IMR-90 (cell line): ENCODE results near the gene EIF5A. TPM values are rescaled to one million over a fixed set of nuclear protein-coding genes. Genes with fewer than 3 reads are reported as not detected.

Source experiments
- ATAC-seq: fragments of 200-7000 bp; cut with Tn5 transposase; 2 replicates; pipeline ENCODE4 v1.9.1; 2020; ENCODE audit warnings: low read depth, mild to moderate bottlenecking, moderate library complexity
- BruUV-seq: library from RNA; stranded (reverse); fragments of 400-500 nt; replicated peaks from 2 replicates; lab custom pipeline; 2021; lab: Mats Ljungman, UMichigan
- CTCF ChIA-PET: fragments of 300-600 bp; formaldehyde crosslinking; extraction: SDS; loops from one replicate; lab custom pipeline; 2021; ENCODE audit warnings: antibody characterized with exemption; lab: Yijun Ruan, JAX
- POLR2A ChIA-PET: fragments of 300-600 bp; sonication (Branson Sonifier 250); formaldehyde crosslinking; loops from one replicate; lab custom pipeline; 2022; ENCODE audit warnings: antibody characterized with exemption; ENCODE audit not compliant: unreplicated experiment; lab: Charles Lee
- DNase-seq: peaks from one replicate; pipeline ENCODE4 v3.0.0; 2013
- H2AFZ ChIP-seq: replicated peaks from 2 replicates; pipeline ENCODE3; 2013; ENCODE audit warnings: low read length, mild to moderate bottlenecking; ENCODE audit not compliant: poor library complexity
- H2AK5ac ChIP-seq: 2 replicates; pipeline ENCODE4 v1.6.1; 2013; ENCODE audit warnings: low read depth, low read length, inconsistent platforms
- H2AK9ac ChIP-seq: replicated peaks from 2 replicates; pipeline ENCODE3; 2013; ENCODE audit warnings: mild to moderate bottlenecking, low read depth, low read length, moderate library complexity; ENCODE audit not compliant: poor library complexity
- H2BK120ac ChIP-seq: 2 replicates; pipeline ENCODE4 v1.6.1; 2013; ENCODE audit warnings: low read depth, low read length, inconsistent platforms
- H2BK15ac ChIP-seq: 3 replicates; pipeline ENCODE4 v1.6.1; 2013; ENCODE audit warnings: low read depth, low read length, inconsistent platforms
- H2BK20ac ChIP-seq: 2 replicates; pipeline ENCODE4 v1.6.1; 2013; ENCODE audit warnings: low read depth, mild to moderate bottlenecking, inconsistent platforms, low read length, moderate library complexity
- H2BK5ac ChIP-seq: 2 replicates; pipeline ENCODE4 v1.6.1; 2013; ENCODE audit warnings: mild to moderate bottlenecking, low read depth, low read length, inconsistent platforms; ENCODE audit not compliant: poor library complexity, severe bottlenecking
- H3K14ac ChIP-seq: replicated peaks from 2 replicates; pipeline ENCODE4 v1.6.1; 2013; ENCODE audit warnings: low read depth, low read length, inconsistent platforms
- H3K18ac ChIP-seq: 2 replicates; pipeline ENCODE4 v1.6.1; 2013; ENCODE audit warnings: low read depth, low read length, control low read depth
- H3K23ac ChIP-seq: 2 replicates; pipeline ENCODE4 v1.6.1; 2013; ENCODE audit warnings: low read depth, low read length, inconsistent platforms
- H3K27ac ChIP-seq: 2 replicates; pipeline ENCODE4 v1.5.1; 2013; ENCODE audit warnings: mild to moderate bottlenecking, control low read depth, low read length; ENCODE audit not compliant: insufficient read depth
- H3K27me3 ChIP-seq: 2 replicates; pipeline ENCODE4 v1.6.1; 2013; ENCODE audit warnings: low read length; ENCODE audit not compliant: control insufficient read depth, insufficient read depth
- H3K36me3 ChIP-seq: 2 replicates; pipeline ENCODE4 v1.6.1; 2013; ENCODE audit warnings: low read length, mixed read lengths; ENCODE audit not compliant: control insufficient read depth, insufficient read depth
- H3K4ac ChIP-seq: 2 replicates; pipeline ENCODE4 v1.6.1; 2013; ENCODE audit warnings: low read depth, low read length, inconsistent platforms
- H3K4me1 ChIP-seq: 2 replicates; pipeline ENCODE4 v1.6.1; 2013; ENCODE audit warnings: low read length, mixed read lengths; ENCODE audit not compliant: control insufficient read depth, insufficient read depth
- H3K4me2 ChIP-seq: 2 replicates; pipeline ENCODE4 v1.6.1; 2013; ENCODE audit warnings: low read depth, mild to moderate bottlenecking, control low read depth, low read length, moderate library complexity
- H3K4me3 ChIP-seq: 2 replicates; pipeline ENCODE4 v1.5.1; 2013; ENCODE audit warnings: low read depth, mild to moderate bottlenecking, control low read depth, low read length, moderate library complexity; ENCODE audit not compliant: insufficient read depth
- H3K56ac ChIP-seq: 2 replicates; pipeline ENCODE4 v1.6.1; 2013; ENCODE audit warnings: low read length, inconsistent platforms; ENCODE audit not compliant: insufficient read depth; ENCODE audit errors: extremely low read depth
- H3K79me1 ChIP-seq, 2 experiments: 2 replicates each; pipeline ENCODE4 v1.6.1; 2013; ENCODE audit warnings: low read length in 2 of 2, inconsistent platforms in 1 of 2, low read depth in 1 of 2
- H3K9ac ChIP-seq: 2 replicates; pipeline ENCODE4 v1.6.1; 2013; ENCODE audit warnings: low read depth, low read length, control low read depth
- H3K9me1 ChIP-seq: 2 replicates; pipeline ENCODE4 v1.6.1; 2013; ENCODE audit warnings: low read length, inconsistent platforms; ENCODE audit not compliant: insufficient read depth
- H3K9me3 ChIP-seq: 2 replicates; pipeline ENCODE4 v1.6.1; 2013; ENCODE audit warnings: low read length; ENCODE audit not compliant: control insufficient read depth, insufficient read depth
- H4K20me1 ChIP-seq: 2 replicates; pipeline ENCODE4 v1.6.1; 2013; ENCODE audit warnings: low read length, inconsistent platforms; ENCODE audit not compliant: insufficient read depth
- H4K5ac ChIP-seq: 2 replicates; pipeline ENCODE4 v1.6.1; 2013; ENCODE audit warnings: mild to moderate bottlenecking, low read depth, low read length, control low read depth
- H4K8ac ChIP-seq, 2 experiments: 2 replicates each; pipeline ENCODE4 v1.6.1; 2013; ENCODE audit warnings: low read depth in 2 of 2, low read length in 2 of 2, control low read depth in 1 of 2, inconsistent platforms in 1 of 2
- H4K91ac ChIP-seq: 2 replicates; pipeline ENCODE4 v1.6.1; 2013; ENCODE audit warnings: low read depth, low read length, inconsistent platforms; ENCODE audit not compliant: insufficient read depth
- BHLHE40 ChIP-seq: fragments of 150-350 bp; IDR thresholded peaks from 2 replicates; pipeline ENCODE4 v1.6.1; 2016; ENCODE audit warnings: mild to moderate bottlenecking, low read depth, low read length
- CEBPB ChIP-seq: IDR thresholded peaks from 2 replicates; pipeline ENCODE4 v1.6.1; 2012; ENCODE audit warnings: low read depth, low read length, improper control_type of control experiment
- CHD1 ChIP-seq: IDR thresholded peaks from 2 replicates; pipeline ENCODE4 v1.6.1; 2012; ENCODE audit warnings: low read depth, low read length, improper control_type of control experiment
- FOS ChIP-seq: fragments of 150-350 bp; IDR thresholded peaks from 2 replicates; pipeline ENCODE4 v1.6.1; 2016; ENCODE audit warnings: low read depth, low read length
- MAFK ChIP-seq: IDR thresholded peaks from 2 replicates; pipeline ENCODE4 v1.6.1; 2012; ENCODE audit warnings: low read depth, low read length, improper control_type of control experiment
- MAZ ChIP-seq: IDR thresholded peaks from 2 replicates; pipeline ENCODE4 v1.6.1; 2012; ENCODE audit warnings: low read depth, mild to moderate bottlenecking, low read length, improper control_type of control experiment, moderate library complexity, borderline replicate concordance
- MXI1 ChIP-seq: IDR thresholded peaks from 2 replicates; pipeline ENCODE4 v1.6.1; 2012; ENCODE audit warnings: low read depth, mild to moderate bottlenecking, low read length, moderate library complexity, borderline replicate concordance
- NFE2L2 ChIP-seq: fragments of 150-350 bp; IDR thresholded peaks from 2 replicates; pipeline ENCODE4 v1.6.1; 2016; ENCODE audit warnings: low read depth, mild to moderate bottlenecking, low read length
- POLR2A ChIP-seq: IDR thresholded peaks from 2 replicates; pipeline ENCODE4 v1.6.1; 2012; ENCODE audit warnings: mild to moderate bottlenecking, low read depth, low read length
- RAD21 ChIP-seq: IDR thresholded peaks from 2 replicates; pipeline ENCODE4 v1.6.1; 2012; ENCODE audit warnings: low read length, improper control_type of control experiment
- RCOR1 ChIP-seq: IDR thresholded peaks from 2 replicates; pipeline ENCODE4 v1.6.1; 2012; ENCODE audit warnings: mild to moderate bottlenecking, low read length, improper control_type of control experiment; ENCODE audit not compliant: insufficient replicate concordance
- RFX5 ChIP-seq: IDR thresholded peaks from 2 replicates; pipeline ENCODE4 v1.8.0; 2012; ENCODE audit warnings: low read depth, mild to moderate bottlenecking, low read length, moderate library complexity
- SMC3 ChIP-seq: fragments of 150-350 bp; IDR thresholded peaks from 2 replicates; pipeline ENCODE4 v1.6.1; 2016; ENCODE audit warnings: low read depth, mild to moderate bottlenecking, antibody characterized with exemption, low read length, moderate library complexity
- USF2 ChIP-seq: fragments of 150-350 bp; IDR thresholded peaks from 2 replicates; pipeline ENCODE4 v1.6.1; 2017; ENCODE audit warnings: mild to moderate bottlenecking, antibody characterized with exemption, low read length, low read depth
- WGBS, 2 experiments: methylation state at CpG; one replicate each; pipeline versions ENCODE4 v1.1.5 to v1.1.7; 2013; ENCODE audit warnings: missing lambda C conversion rate in 2 of 2; ENCODE audit not compliant: insufficient read length in 1 of 2; ENCODE audit errors: extremely low coverage in 2 of 2; 5-methylcytosine and 5-hydroxymethylcytosine counted together
- dilution Hi-C: fragments of 300-500 bp; cut with HindIII; formaldehyde crosslinking; loops from one replicate; pipeline ENCODE4 v1.14.3; 2018; ENCODE audit warnings: low sequenced_read_pairs; ENCODE audit not compliant: unreplicated experiment
- in situ Hi-C: fragments of 300-500 bp; cut with MboI; formaldehyde crosslinking; loops from 3 replicates; pipeline ENCODE4 v1.14.3; 2019; ENCODE audit warnings: low sequenced_read_pairs, inconsistent platforms, mixed read lengths
- intact Hi-C: fragments of 100-400 bp; cut with micrococcal nuclease; formaldehyde crosslinking; loops from 2 replicates; pipeline ENCODE4 v1.10.0; 2022
- polyA plus RNA-seq, 3 experiments: library from polyadenylated mRNA; depleted of rRNA; stranded (reverse); fragments of >200 nt; gene quantifications; 2 replicates each; pipeline ENCODE4 v1.2.3, GENCODE V29; 2012; ENCODE audit warnings: low replicate concordance in 1 of 3
- total RNA-seq: library from RNA; depleted of rRNA; stranded (reverse); fragments of >200 nt; gene quantifications from 2 replicates; pipeline ENCODE4 v1.2.3, GENCODE V29; 2012
- TF ChIP-seq, protein P1 (sequence below): conservative IDR thresholded peaks from 2 replicates; pipeline ENCODE4 v1.5.1; 2012; ENCODE audit warnings: mild to moderate bottlenecking, low read depth, low read length, improper control_type of control experiment

The EIF5A gene
- total and polyA plus RNA-seq, 2 of the 4 experiments (the other 2 are of a cell fraction) = 782 to 883 TPM

DNA sequence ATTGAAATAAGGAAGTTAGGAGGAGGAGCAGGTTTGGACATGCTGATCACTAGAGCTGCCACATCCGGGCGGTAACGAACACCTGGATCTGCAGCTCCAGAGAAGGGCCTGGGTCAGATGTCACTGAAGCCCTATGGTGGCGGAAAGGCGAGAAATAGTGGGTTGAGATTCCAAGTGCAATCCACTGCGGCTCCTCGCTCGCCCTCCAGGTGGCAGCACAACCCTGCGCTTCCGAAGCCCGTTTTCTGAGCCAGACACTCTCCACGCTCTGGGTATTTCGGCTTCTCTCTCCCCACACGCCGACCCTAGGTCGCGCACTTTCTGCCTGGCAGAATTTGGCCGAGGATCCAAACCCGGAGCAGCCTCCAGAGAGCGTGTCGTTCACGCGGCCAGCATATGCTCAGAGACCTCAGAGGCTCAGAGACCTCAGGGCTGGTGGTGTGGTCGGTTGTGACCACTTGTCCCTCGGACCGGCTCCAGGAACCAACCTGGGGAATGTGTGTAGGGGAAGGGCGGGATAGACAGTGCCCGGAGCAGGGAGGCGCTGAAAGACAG, 26.8 kb upstream of the EIF5A start:
- WGBS, 2 experiments = 0% methylated on average over 8 of the region's 29 CpGs; no CpG with 5 or more reads in 1 of the 2 experiments
- H3K79me1 ChIP-seq = no peaks in the 10 kb centered on the region
- no peak overlapping the region for H2BK20ac ChIP-seq
- POLR2A ChIA-PET = no interaction called here
- H3K4me3 ChIP-seq = peak overlapping the region; percentile 11; the same call in 1 of the 2 replicates
- no peak overlapping the region for H4K91ac ChIP-seq
- H2BK120ac ChIP-seq = no peak overlapping the region
- no peak overlapping the region for H3K18ac ChIP-seq
- no peak overlapping the region for H2AK9ac ChIP-seq
- no peak overlapping the region for H3K9ac ChIP-seq
- H2BK15ac ChIP-seq = no peak overlapping the region
- peaks cover 2% of the 10 kb centered on the region; the same call in 1 of the 2 replicates for H3K4me1 ChIP-seq
- no peak overlapping the region for H2AK5ac ChIP-seq
- in situ Hi-C loops (no loop called here), dilution Hi-C loops (no loop called here), intact Hi-C loops (loop anchor here (1.0 to 2.0 kb wide), 4 partner anchors 16 to 308 kb away; partner anchors contain the start of gene SENP3)
- peak overlapping the region; percentile 91 for H2AFZ ChIP-seq
- DNase-seq (peak; percentile 68), ATAC-seq (peak; percentile 83)
- BruUV-seq = no TSS peak
- no peak overlapping the region for H3K27ac ChIP-seq
- no peak overlapping the region for H4K5ac ChIP-seq
- no peak overlapping the region for H3K56ac ChIP-seq
- H3K4ac ChIP-seq = no peak overlapping the region
- H3K4me2 ChIP-seq = peak overlapping the region; percentile 81
- peaks cover 22% of the 10 kb centered on the region; the same call in 1 of the 2 replicates for H3K27me3 ChIP-seq
- no peaks in the 10 kb centered on the region for H3K9me3 ChIP-seq
- H2BK5ac ChIP-seq = no peak overlapping the region
- H4K20me1 ChIP-seq = no peaks in the 10 kb centered on the region
- H3K36me3 ChIP-seq = no peaks in the 10 kb centered on the region
- no peaks in the 10 kb centered on the region for H3K9me1 ChIP-seq
- H4K8ac ChIP-seq = no peak overlapping the region
- CTCF ChIA-PET = interaction anchor here (0.6 to 2.7 kb wide), 3 partner anchors 9 to 16 kb away, joined by 5 to 17 read pairs (median 6); no protein-coding TSS in a partner anchor
- H3K14ac ChIP-seq = no peak overlapping the region
- no peak overlapping the region for H3K23ac ChIP-seq
- TF ChIP-seq, protein P1, sequence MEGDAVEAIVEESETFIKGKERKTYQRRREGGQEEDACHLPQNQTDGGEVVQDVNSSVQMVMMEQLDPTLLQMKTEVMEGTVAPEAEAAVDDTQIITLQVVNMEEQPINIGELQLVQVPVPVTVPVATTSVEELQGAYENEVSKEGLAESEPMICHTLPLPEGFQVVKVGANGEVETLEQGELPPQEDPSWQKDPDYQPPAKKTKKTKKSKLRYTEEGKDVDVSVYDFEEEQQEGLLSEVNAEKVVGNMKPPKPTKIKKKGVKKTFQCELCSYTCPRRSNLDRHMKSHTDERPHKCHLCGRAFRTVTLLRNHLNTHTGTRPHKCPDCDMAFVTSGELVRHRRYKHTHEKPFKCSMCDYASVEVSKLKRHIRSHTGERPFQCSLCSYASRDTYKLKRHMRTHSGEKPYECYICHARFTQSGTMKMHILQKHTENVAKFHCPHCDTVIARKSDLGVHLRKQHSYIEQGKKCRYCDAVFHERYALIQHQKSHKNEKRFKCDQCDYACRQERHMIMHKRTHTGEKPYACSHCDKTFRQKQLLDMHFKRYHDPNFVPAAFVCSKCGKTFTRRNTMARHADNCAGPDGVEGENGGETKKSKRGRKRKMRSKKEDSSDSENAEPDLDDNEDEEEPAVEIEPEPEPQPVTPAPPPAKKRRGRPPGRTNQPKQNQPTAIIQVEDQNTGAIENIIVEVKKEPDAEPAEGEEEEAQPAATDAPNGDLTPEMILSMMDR = peak; percentile 96
- TF ChIP-seq NFE2L2 (no peak), MAFK (no peak), CHD1 (0 out of 2 replicates have a peak, but pooled peaks have one; percentile 34), FOS (no peak), RCOR1 (no peak), MXI1 (peak; percentile 72; the same call in 1 of the 2 replicates), CEBPB (no peak), BHLHE40 (no peak), SMC3 (peak; percentile 94), RAD21 (peak; percentile 96), RFX5 (no peak), MAZ (no peak; the same call in 1 of the 2 replicates), POLR2A (peak; percentile 55), USF2 (no peak)
